Measurements from ENCODE around the gene FBXO21.
"Not testable (repeated sequence)": the region's sequence is repeated elsewhere in the genome, so short reads cannot be mapped to it uniquely, and the experiment has no call there.

The FBXO21 gene

GRCh38 chr12:117134059-117134458 lies 56.2 kb downstream of the FBXO21 start:
- DNase-seq = peak; percentile 27

- DNase-seq = no peak
Observed at GRCh38 chr12:117130801-117131200, 59.5 kb downstream of the FBXO21 start.

GRCh38 chr12:117129391-117129790 lies 60.9 kb downstream of the FBXO21 start:
- DNase-seq = no peak

GRCh38 chr12:117127933-117128823 lies 62.1 kb downstream of the FBXO21 start:
- DNase-seq = no peak

- DNase-seq = no peak
Observed at GRCh38 chr12:117126335-117126734, 63.9 kb downstream of the FBXO21 start.

GRCh38 chr12:117125767-117126166 lies 64.5 kb downstream of the FBXO21 start:
- DNase-seq = no peak

GRCh38 chr12:117125272-117125613 lies 65.0 kb downstream of the FBXO21 start:
- no peak for DNase-seq

GRCh38 chr12:117124421-117125271 lies 65.6 kb downstream of the FBXO21 start:
- DNase-seq = no peak

- DNase-seq = no peak
Observed at GRCh38 chr12:117121441-117121840, 68.8 kb downstream of the FBXO21 start.

GRCh38 chr12:117120787-117121186 lies 69.5 kb downstream of the FBXO21 start:
- DNase-seq = no peak

- no peak for DNase-seq
Observed at GRCh38 chr12:117119592-117120198, 70.6 kb downstream of the FBXO21 start.

- DNase-seq = no peak
Observed at GRCh38 chr12:117118838-117119591, 71.3 kb downstream of the FBXO21 start.

GRCh38 chr12:117114784-117115183 lies 75.5 kb downstream of the FBXO21 start:
- DNase-seq = no peak

GRCh38 chr12:117113231-117113630 lies 77.0 kb downstream of the FBXO21 start:
- no peak for DNase-seq

GRCh38 chr12:117111821-117112595 lies 78.3 kb downstream of the FBXO21 start:
- no peak for DNase-seq

GRCh38 chr12:117111386-117111785 lies 78.9 kb downstream of the FBXO21 start:
- no peak for DNase-seq

GRCh38 chr12:117109943-117110635 lies 80.2 kb downstream of the FBXO21 start:
- no peak for DNase-seq

GRCh38 chr12:117105902-117106301 lies 84.4 kb downstream of the FBXO21 start:
- peak; percentile 15 for DNase-seq

- not testable (repeated sequence) for DNase-seq
Observed at GRCh38 chr12:117104003-117104402, 86.3 kb downstream of the FBXO21 start.

- no peak for DNase-seq
Observed at GRCh38 chr12:117102800-117103181, 87.5 kb downstream of the FBXO21 start.
